Hepatocyte (in vitro differentiated cells): ENCODE data around the gene MON1B.
"Not testable (repeated sequence)": the region's sequence is repeated elsewhere in the genome, so short reads cannot be mapped to it uniquely, and the experiment has no call there.

Source experiments
- EZH2 ChIP-seq: fragments of 200-600 bp; sonication (generic); IDR thresholded peaks from 2 replicates; pipeline ENCODE4 v1.6.1; 2016; ENCODE audit warnings: antibody characterized with exemption, mild to moderate bottlenecking, borderline replicate concordance
- TF ChIP-seq, protein P1 (sequence below): fragments of 200-600 bp; sonication (generic); IDR thresholded peaks from 2 replicates; pipeline ENCODE4 v1.5.1; 2016; ENCODE audit warnings: antibody characterized with exemption, mild to moderate bottlenecking; ENCODE audit not compliant: poor library complexity

DNA sequence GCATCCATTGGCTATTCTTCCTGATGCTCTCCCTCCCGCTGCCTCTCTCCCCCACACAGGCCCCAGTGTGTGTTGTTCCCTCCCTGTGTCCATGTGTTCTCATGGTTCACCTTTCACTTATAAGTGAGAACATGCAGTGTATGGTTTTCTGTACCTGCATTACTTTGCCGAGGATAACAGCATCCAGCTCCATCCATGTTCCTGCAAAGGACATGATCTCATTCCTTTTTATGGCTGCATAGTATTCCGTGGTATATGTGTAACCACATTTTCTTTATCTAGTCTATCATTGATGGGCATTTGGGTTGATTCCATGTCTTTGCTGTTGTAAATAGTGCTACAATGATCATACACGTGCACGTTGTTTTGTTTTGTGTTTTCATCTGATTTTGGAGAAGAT, 51.5 kb downstream of the MON1B start:
- TF ChIP-seq, protein P1, sequence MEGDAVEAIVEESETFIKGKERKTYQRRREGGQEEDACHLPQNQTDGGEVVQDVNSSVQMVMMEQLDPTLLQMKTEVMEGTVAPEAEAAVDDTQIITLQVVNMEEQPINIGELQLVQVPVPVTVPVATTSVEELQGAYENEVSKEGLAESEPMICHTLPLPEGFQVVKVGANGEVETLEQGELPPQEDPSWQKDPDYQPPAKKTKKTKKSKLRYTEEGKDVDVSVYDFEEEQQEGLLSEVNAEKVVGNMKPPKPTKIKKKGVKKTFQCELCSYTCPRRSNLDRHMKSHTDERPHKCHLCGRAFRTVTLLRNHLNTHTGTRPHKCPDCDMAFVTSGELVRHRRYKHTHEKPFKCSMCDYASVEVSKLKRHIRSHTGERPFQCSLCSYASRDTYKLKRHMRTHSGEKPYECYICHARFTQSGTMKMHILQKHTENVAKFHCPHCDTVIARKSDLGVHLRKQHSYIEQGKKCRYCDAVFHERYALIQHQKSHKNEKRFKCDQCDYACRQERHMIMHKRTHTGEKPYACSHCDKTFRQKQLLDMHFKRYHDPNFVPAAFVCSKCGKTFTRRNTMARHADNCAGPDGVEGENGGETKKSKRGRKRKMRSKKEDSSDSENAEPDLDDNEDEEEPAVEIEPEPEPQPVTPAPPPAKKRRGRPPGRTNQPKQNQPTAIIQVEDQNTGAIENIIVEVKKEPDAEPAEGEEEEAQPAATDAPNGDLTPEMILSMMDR: not testable (repeated sequence)
- not testable (repeated sequence) for TF ChIP-seq EZH2
